Measurements from ENCODE around the gene PTPRD.

Gene PTPRD

GRCh38 chr9:9305600-9305999 lies 1307.2 kb downstream of the PTPRD start:
- CTCF ChIA-PET: no interaction called here
- Histone ChIP-seq H3K9me3 (ENCODE audit: control insufficient read depth, insufficient read depth, low read depth, low read length) (no peaks in the 10 kb centered on the region), H3K27ac (ENCODE audit: extremely low read depth, low read depth, low read length) (no peak overlapping the region), H3K4me3 (ENCODE audit: low read depth, low read length) (no peak overlapping the region), H3K4me1 (ENCODE audit: control insufficient read depth, insufficient read depth, low read length) (no peaks in the 10 kb centered on the region), H3K36me3 (ENCODE audit: control insufficient read depth in 2 of 2, insufficient read depth in 1 of 2, low read length in 2 of 2) (no peaks in the 10 kb centered on the region)
- TF ChIP-seq ZNF624 (tag by site-specific recombination; IDR thresholded peaks at IDR 0.05) (no peak), KLF17 (tag by site-specific recombination; IDR thresholded peaks at IDR 0.05) (no peak), ZNF133 (tag by site-specific recombination; IDR thresholded peaks at IDR 0.05) (no peak), TCF7L2 (IDR thresholded peaks at IDR 0.05; ENCODE audit: borderline replicate concordance, low read depth, low read length) (no peak), ZNF600 (tag by site-specific recombination; IDR thresholded peaks at IDR 0.05) (no peak), ZNF416 (tag by site-specific recombination; IDR thresholded peaks at IDR 0.05) (no peak), ZNF623 (tag by site-specific recombination; IDR thresholded peaks at IDR 0.05) (no peak)
- POLR2A ChIA-PET: no interaction called here

GRCh38 chr9:9299134-9299533 lies 1313.7 kb downstream of the PTPRD start:
- Histone ChIP-seq H3K4me1 (ENCODE audit: control insufficient read depth, insufficient read depth, low read length) (no peaks in the 10 kb centered on the region), H3K9me3 (ENCODE audit: control insufficient read depth, insufficient read depth, low read depth, low read length) (no peaks in the 10 kb centered on the region), H3K4me3 (ENCODE audit: low read depth, low read length) (no peak overlapping the region), H3K27ac (ENCODE audit: extremely low read depth, low read depth, low read length) (no peak overlapping the region), H3K36me3 (ENCODE audit: control insufficient read depth in 2 of 2, insufficient read depth in 1 of 2, low read length in 2 of 2) (no peaks in the 10 kb centered on the region)
- ChIA-PET CTCF (no interaction called here), POLR2A (no interaction called here)
- TF ChIP-seq KLF17 (tag by site-specific recombination; IDR thresholded peaks at IDR 0.05) (no peak), ZNF530 (tag by site-specific recombination; IDR thresholded peaks at IDR 0.05; ENCODE audit: low read depth) (no peak), ZBTB49 (tag by site-specific recombination; IDR thresholded peaks at IDR 0.05; ENCODE audit: low read depth) (no peak), ZNF184 (tag by site-specific recombination; IDR thresholded peaks at IDR 0.05) (no peak), ZNF639 (tag by site-specific recombination; IDR thresholded peaks at IDR 0.05) (no peak), OVOL3 (tag by site-specific recombination; IDR thresholded peaks at IDR 0.05) (no peak), ZNF174 (tag by site-specific recombination; IDR thresholded peaks at IDR 0.05) (no peak), ELK4 (IDR thresholded peaks at IDR 0.05; ENCODE audit: borderline replicate concordance, low read depth, low read length) (no peak), ZNF132 (tag by site-specific recombination; IDR thresholded peaks at IDR 0.05; ENCODE audit: borderline replicate concordance) (no peak), GLI2 (tag by site-specific recombination; IDR thresholded peaks at IDR 0.05; ENCODE audit: borderline replicate concordance, low read depth) (no peak), ZNF324 (tag by site-specific recombination; IDR thresholded peaks at IDR 0.05) (no peak), YY2 (tag by site-specific recombination; IDR thresholded peaks at IDR 0.05) (no peak), ZNF391 (tag by site-specific recombination; IDR thresholded peaks at IDR 0.05; ENCODE audit: borderline replicate concordance, low read depth) (no peak)
